Body of pancreas (tissue), 4 donors: Measurements from ENCODE around the gene CYP8B1.

Experiments
- POLR2A ChIP-seq, 3 donors: fragments of 450-650 bp; IDR thresholded peaks; one replicate each; pipeline ENCODE4 v1.6.1; 2016; ENCODE audit warnings: antibody characterized with exemption in 3 of 3, mild to moderate bottlenecking in 2 of 3
- TF ChIP-seq, protein P1 (sequence below), 7 experiments: fragments of 450-650 bp in 4 of 7; fragments of 200-600 bp in 3 of 7; sonication (generic) in 3 of 7; IDR thresholded peaks; one replicate each; pipeline ENCODE4 v1.5.1; 2016 to 2019; ENCODE audit warnings: antibody characterized with exemption in 7 of 7

DNA sequence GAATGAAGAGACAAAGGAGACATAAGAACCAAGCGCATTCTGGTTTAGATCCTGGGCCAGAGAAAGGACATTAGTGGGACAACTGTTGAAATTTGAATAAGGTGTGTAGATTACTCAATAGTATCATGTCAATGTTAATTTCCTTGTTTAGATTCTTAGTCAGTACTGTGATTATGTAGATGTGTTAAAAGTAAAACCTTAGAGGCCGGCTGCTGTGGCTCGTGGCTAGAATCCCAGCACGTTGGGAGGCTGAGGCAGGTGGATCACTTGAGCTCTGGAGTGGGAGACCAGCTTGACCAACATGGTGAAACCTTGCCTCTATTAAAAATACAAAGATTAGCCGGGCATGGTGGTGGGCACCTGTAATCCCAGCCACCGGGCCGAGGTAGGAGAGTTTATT, 26.7 kb downstream of the CYP8B1 start:
- TF ChIP-seq, protein P1, sequence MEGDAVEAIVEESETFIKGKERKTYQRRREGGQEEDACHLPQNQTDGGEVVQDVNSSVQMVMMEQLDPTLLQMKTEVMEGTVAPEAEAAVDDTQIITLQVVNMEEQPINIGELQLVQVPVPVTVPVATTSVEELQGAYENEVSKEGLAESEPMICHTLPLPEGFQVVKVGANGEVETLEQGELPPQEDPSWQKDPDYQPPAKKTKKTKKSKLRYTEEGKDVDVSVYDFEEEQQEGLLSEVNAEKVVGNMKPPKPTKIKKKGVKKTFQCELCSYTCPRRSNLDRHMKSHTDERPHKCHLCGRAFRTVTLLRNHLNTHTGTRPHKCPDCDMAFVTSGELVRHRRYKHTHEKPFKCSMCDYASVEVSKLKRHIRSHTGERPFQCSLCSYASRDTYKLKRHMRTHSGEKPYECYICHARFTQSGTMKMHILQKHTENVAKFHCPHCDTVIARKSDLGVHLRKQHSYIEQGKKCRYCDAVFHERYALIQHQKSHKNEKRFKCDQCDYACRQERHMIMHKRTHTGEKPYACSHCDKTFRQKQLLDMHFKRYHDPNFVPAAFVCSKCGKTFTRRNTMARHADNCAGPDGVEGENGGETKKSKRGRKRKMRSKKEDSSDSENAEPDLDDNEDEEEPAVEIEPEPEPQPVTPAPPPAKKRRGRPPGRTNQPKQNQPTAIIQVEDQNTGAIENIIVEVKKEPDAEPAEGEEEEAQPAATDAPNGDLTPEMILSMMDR (IDR thresholded peaks at IDR 0.05) = no peak
- TF ChIP-seq POLR2A (IDR thresholded peaks at IDR 0.05) = no peak
